Retinal pigment epithelial cell (primary cell): Measurements from ENCODE around the gene CTTNBP2NL.
"Not testable (repeated sequence)": the region's sequence is repeated elsewhere in the genome, so short reads cannot be mapped to it uniquely, and the experiment has no call there.

ENCODE experiments used
- DNase-seq: peaks from one replicate; pipeline ENCODE4 v3.0.0-alpha.2; 2010; ENCODE audit warnings: low read depth
- H3K4me3 ChIP-seq: 2 replicates; pipeline ENCODE4 v1.5.1; 2011; ENCODE audit warnings: mild to moderate bottlenecking, low read length, control low read depth, moderate library complexity
- CTCF ChIP-seq: conservative IDR thresholded peaks from 2 replicates; pipeline ENCODE4 v1.5.1; 2011; ENCODE audit warnings: low read depth, low read length, control low read depth, inconsistent platforms

CTTNBP2NL gene

DNA sequence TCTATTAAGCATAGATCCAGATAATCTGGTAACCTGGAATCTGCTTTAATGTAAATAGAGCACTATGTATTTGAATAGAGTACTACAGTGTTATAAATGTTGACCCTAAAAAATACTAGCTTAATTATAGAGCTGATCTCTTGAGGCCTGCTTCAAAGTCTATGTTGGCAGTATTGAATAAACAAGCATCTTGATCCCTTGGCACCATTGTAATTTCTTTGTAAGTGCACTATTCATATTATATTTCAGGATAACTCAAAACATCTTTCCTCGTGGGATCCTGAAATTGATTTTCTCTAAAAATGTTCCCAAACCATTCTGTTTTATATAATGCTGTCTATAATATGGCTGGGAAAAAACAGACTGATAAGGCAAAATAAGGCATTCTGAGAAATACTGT lies 10.8 kb downstream of the CTTNBP2NL start:
- no peak for TF ChIP-seq CTCF
- DNase-seq: no peak
- H3K4me3 ChIP-seq: no peak overlapping the region

- no peak for DNase-seq
- no peak overlapping the region for H3K4me3 ChIP-seq
- TF ChIP-seq CTCF: no peak
These were observed 13.4 kb downstream of the CTTNBP2NL start for GRCh38 chr1:112409414-112409813.

DNA sequence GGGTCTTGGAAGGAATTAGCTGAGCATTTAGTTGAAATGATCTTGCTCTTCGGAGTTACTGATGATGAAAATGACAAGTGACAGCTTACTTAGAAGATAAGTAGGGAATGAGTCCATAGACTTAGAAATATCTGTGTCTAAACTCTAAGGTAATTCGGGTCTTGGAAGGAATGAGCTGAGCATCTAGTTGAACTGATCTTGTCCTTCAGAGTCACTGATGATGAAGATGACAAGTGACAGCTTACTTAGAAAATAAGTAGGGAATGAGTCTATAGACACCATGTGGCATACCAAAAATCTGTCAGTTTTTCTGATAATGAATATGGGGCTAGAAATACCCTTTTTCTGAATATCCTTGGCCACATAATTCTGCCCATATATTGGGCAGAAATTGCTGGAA lies 14.7 kb downstream of the CTTNBP2NL start:
- DNase-seq: no peak
- no peak overlapping the region for H3K4me3 ChIP-seq
- TF ChIP-seq CTCF: no peak

- DNase-seq: no peak
- no peak overlapping the region for H3K4me3 ChIP-seq
- TF ChIP-seq CTCF: no peak
These were observed 21.3 kb downstream of the CTTNBP2NL start for GRCh38 chr1:112417271-112417670.

GRCh38 chr1:112418099-112418892 lies 22.3 kb downstream of the CTTNBP2NL start:
- no peak overlapping the region for H3K4me3 ChIP-seq
- DNase-seq: no peak
- no peak for TF ChIP-seq CTCF

GRCh38 chr1:112423207-112423606 lies 27.2 kb downstream of the CTTNBP2NL start:
- no peak for DNase-seq
- TF ChIP-seq CTCF: no peak
- H3K4me3 ChIP-seq: no peak overlapping the region

- H3K4me3 ChIP-seq, DNase-seq: not testable (repeated sequence)
These were observed 27.7 kb downstream of the CTTNBP2NL start for GRCh38 chr1:112423666-112424065.
